Kidney (tissue), 14 donors: ENCODE measurements around the gene CYSTM1. TPM values are rescaled to one million over a fixed set of nuclear protein-coding genes. Genes with fewer than 3 reads are reported as not detected.
A peak's percentile ranks its signal among the peaks of the same experiment; 100 is the strongest.

ENCODE experiments used
- DNase-seq, 5 donors: peaks; one replicate each; pipeline ENCODE4 v3.0.0-alpha.2; 2013 to 2020
- FAIRE-seq: peaks from 2 replicates; lab custom pipeline; 2012; peaks lifted over from hg19 to GRCh38; lab: Jason Lieb, UNC
- H3K27ac ChIP-seq, 2 donors: one replicate each; pipeline ENCODE4 v1.7.0; 2013; ENCODE audit warnings: low read depth in 2 of 2, low read length in 2 of 2, inconsistent platforms in 1 of 2
- H3K27me3 ChIP-seq: one replicate; pipeline ENCODE4 v1.7.1; 2013; ENCODE audit warnings: low read length, inconsistent platforms; ENCODE audit not compliant: control insufficient read depth, insufficient read depth
- H3K36me3 ChIP-seq, 3 donors: one replicate each; pipeline versions ENCODE4 v1.7.0 to v1.7.1; 2013; ENCODE audit warnings: low read length in 3 of 3, control low read depth in 1 of 3, inconsistent platforms in 1 of 3; ENCODE audit not compliant: insufficient read depth in 3 of 3, control insufficient read depth in 2 of 3
- H3K4me1 ChIP-seq, 3 donors: one replicate each; pipeline versions ENCODE4 v1.7.0 to v1.7.1; 2013; ENCODE audit warnings: low read length in 3 of 3, inconsistent platforms in 1 of 3, low read depth in 1 of 3; ENCODE audit not compliant: control insufficient read depth in 2 of 3, insufficient read depth in 2 of 3
- H3K4me3 ChIP-seq, 3 donors: one replicate each; pipeline versions ENCODE4 v1.7.0 to v1.8.1; 2013; ENCODE audit warnings: low read length in 3 of 3, control low read depth in 1 of 3, inconsistent platforms in 1 of 3
- H3K9ac ChIP-seq, 3 donors: one replicate each; pipeline versions ENCODE4 v1.7.0 to v1.7.1; 2013; ENCODE audit warnings: low read length in 3 of 3, control low read depth in 1 of 3, inconsistent platforms in 1 of 3
- H3K9me3 ChIP-seq, 3 donors: one replicate each; pipeline versions ENCODE4 v1.7.0 to v1.7.1; 2013; ENCODE audit warnings: low read length in 3 of 3, control low read depth in 1 of 3, inconsistent platforms in 1 of 3; ENCODE audit not compliant: control insufficient read depth in 2 of 3, insufficient read depth in 1 of 3
- CTCF ChIP-seq: IDR thresholded peaks from 3 replicates; pipeline ENCODE4 v1.5.1; 2012; ENCODE audit warnings: mild to moderate bottlenecking, moderate library complexity, borderline replicate concordance; ENCODE audit not compliant: insufficient read depth; ENCODE audit errors: extremely low read depth
- intact Hi-C: fragments of 100-400 bp; cut with DNase I; formaldehyde crosslinking; loops from one replicate; pipeline ENCODE4 v1.11.1; 2022
- polyA plus RNA-seq: library from polyadenylated mRNA; stranded (reverse); fragments of 350-450 nt; fragmentation: Illumina TruSeq; extraction: RNeasy Lipid Tissue Mini Kit (QIAGEN cat#74804); gene quantifications from one replicate; pipeline ENCODE4 v1.2.3, GENCODE V29; 2014; ENCODE audit warnings: low read depth, low replicate concordance; ENCODE audit not compliant: insufficient read depth
- total RNA-seq: library from RNA; stranded (reverse); fragmentation: NEBNext Ultra II Directional; extraction: Animal tissue kit (Norgen Biotek cat#: 25700); gene quantifications from one replicate; pipeline ENCODE4 v1.2.1, GENCODE V29; 2021
- donor health status: control.
- donor health status: control.
- donor health status: control.
- donor health status: control.
- donor health status: control.
- donor health status: DM: yes; HTN: yes; CAD: no.
- donor health status: Normal renal cell carcinoma (clear cell type).

Gene CYSTM1
- total and polyA plus RNA-seq, 2 donors from 2014 or later, result 157 to 485 TPM

DNA sequence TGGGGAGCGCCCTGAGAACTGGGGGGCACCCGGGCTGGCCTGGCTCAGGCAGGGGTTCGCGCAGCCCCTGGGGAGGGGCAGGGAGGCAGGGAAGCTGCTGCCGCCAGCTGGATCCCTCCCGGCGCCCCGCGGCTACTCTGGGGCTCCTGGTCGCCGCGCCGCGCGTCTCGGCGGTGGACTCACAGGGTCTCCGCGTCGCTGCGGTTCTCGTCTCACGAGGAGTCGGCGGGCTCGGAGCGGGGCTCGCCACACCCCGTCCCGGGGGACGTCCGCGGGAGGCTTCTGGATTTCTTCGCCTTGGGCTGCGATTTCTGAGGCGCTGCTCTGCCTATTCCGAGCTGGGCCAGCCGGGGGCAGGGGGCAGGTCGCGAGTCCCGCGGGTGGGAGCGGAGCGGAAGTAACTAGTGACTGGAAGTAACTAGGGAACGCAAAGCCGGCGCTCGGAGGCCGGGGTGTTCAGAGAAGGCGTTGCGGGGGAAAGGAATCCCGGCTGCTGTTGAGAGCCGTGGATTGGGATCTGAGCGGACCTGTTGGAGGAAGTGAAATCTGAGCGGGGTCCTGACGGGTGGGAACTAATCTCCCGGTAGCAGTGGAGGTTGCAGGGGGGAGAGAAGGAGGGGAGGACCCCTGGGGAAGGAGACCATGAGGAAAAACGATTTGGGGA lies 511 bp downstream of the CYSTM1 start:
- peak; percentile 23 for TF ChIP-seq CTCF
- H3K9me3 ChIP-seq, result no peaks in the 10 kb centered on the region
- no peaks in the 10 kb centered on the region for H3K27me3 ChIP-seq
- FAIRE-seq (no peak), DNase-seq (peak; percentile 81 to 93 (median 88))
- peak overlapping the region; percentile 99 for H3K27ac ChIP-seq
- intact Hi-C loops, result no loop called here
- H3K4me1 ChIP-seq, result peaks cover 0 to 18% (median 16%) of the 10 kb centered on the region in 3 donors
- H3K9ac ChIP-seq, result peak overlapping the region; percentile 73 to 97 (median 97)
- peak overlapping the region; percentile 85 to 96 (median 87) for H3K4me3 ChIP-seq
- no peaks in the 10 kb centered on the region for H3K36me3 ChIP-seq

GRCh38 chr5:140176031-140176387 lies 1.0 kb downstream of the CYSTM1 start:
- H3K27me3 ChIP-seq, result no peaks in the 10 kb centered on the region
- DNase-seq, result no peak
- H3K27ac ChIP-seq, result peak overlapping the region; percentile 99
- H3K36me3 ChIP-seq, result no peaks in the 10 kb centered on the region
- H3K9ac ChIP-seq, result peak overlapping the region; percentile 73 to 97 (median 97)
- intact Hi-C loops, result no loop called here
- H3K4me1 ChIP-seq, result peaks cover under 1 to 23% (median 18%) of the 10 kb centered on the region in 3 donors
- TF ChIP-seq CTCF, result no peak
- peak overlapping the region; percentile 85 to 96 (median 87) for H3K4me3 ChIP-seq
- no peak for FAIRE-seq
- H3K9me3 ChIP-seq, result no peaks in the 10 kb centered on the region

DNA sequence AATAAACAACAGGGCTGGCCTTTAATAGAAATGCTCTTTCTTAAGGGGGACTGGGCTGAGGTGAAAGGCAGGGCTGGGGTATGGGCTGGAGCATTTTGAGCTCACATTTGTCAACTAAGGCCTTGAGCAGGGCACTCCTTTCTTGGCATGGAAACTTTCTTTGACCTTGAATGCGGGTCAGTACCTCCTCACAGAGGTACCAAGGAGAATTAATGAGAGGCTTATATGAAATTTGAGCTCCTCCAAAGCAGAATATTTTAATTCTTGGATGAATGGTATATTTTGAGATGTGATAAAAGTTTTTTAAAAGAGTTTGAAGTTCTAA lies 3.1 kb downstream of the CYSTM1 start:
- intact Hi-C loops, result no loop called here
- no peaks in the 10 kb centered on the region for H3K36me3 ChIP-seq
- TF ChIP-seq CTCF, result no peak
- FAIRE-seq (no peak), DNase-seq (no peak)
- peak overlapping the region; percentile 87 to 94 for H3K27ac ChIP-seq
- H3K4me3 ChIP-seq, result peak overlapping the region in 2 of 3 donors; percentile 12 to 85
- peak overlapping the region in 2 of 3 donors; percentile 58 to 72 for H3K9ac ChIP-seq
- no peaks in the 10 kb centered on the region for H3K9me3 ChIP-seq
- H3K4me1 ChIP-seq, result peaks cover 2 to 41% (median 34%) of the 10 kb centered on the region in 3 donors
- H3K27me3 ChIP-seq, result no peaks in the 10 kb centered on the region
